Inferior parietal cortex (tissue), 1 donor: ENCODE results near the gene INHBC.
"Not testable (repeated sequence)": the region's sequence is repeated elsewhere in the genome, so short reads cannot be mapped to it uniquely, and the experiment has no call there.

Experiments
- DNase-seq: peaks from one replicate; pipeline ENCODE4 v3.0.0-alpha.2; 2016; ENCODE audit errors: extremely low spot score

INHBC gene

DNA sequence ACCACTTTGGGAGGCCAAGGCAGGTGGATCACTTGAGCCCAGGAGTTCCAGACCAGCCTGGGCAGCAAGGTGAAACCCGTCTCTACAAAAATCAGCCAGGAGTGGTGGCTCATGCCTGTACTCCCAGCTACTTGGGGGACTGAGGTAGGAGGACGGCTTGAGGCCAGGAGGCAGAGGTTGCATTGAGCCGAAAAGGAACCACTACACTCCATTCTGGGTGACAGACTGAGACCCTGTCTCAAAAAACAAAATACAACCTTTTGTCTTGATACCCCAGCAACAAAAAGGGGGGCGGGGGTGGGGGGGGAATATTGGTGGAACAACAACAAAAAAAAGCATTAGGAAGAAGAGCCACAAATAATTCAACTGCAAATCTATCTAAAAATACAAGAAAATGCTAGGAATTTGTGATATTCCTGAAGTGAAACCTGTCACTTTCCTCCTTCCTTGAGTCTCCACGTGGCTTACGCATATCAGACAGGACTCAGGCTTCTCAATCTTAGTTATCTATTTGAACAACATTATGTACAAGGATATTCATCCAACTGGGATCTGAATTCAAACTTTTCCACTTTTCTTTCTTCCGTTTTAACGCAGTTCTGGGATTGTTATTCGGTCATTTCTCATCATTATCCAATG lies 5.0 kb upstream of the INHBC start:
- no peak for DNase-seq

DNA sequence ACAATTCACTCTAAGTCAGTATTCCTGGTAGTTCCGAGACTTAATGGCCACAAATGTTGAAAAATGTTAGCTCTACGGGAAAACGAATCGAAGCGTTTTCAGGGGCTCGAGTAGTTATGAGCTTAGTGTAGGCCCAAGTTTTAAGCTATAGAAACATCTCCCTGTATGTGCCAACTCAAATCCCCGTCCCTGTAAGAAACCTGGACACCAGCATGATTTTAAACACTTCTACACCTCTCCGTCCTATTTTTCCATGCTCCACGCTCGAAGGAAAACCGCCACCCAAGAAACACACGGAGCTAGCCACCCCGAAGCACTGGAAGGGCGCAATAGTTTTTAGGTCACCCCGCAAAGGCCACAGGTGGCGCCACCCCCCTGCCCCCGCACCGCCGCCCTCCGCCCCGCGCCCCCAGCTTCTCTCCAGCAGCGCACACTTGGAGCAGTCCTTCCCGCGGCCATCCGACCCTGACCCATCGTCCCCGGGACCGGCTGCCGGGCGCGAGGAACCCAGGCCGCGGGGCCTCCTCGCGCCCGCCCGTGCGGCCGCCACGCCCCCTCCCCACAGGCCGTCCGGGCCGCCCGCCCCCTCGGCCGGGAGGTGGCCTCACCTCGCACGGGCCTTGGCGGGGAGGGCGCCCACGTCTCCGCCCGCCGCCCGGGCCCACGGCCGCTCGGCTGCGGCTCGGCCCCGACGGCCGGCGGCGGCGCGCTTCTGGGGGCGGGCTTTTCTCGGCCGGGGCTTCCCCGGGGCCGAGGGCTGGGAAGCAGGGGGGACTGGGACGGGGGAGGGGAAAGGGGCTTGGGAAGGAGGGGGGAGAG lies 4.3 kb upstream of the INHBC start:
- peak; percentile 40 for DNase-seq

DNA sequence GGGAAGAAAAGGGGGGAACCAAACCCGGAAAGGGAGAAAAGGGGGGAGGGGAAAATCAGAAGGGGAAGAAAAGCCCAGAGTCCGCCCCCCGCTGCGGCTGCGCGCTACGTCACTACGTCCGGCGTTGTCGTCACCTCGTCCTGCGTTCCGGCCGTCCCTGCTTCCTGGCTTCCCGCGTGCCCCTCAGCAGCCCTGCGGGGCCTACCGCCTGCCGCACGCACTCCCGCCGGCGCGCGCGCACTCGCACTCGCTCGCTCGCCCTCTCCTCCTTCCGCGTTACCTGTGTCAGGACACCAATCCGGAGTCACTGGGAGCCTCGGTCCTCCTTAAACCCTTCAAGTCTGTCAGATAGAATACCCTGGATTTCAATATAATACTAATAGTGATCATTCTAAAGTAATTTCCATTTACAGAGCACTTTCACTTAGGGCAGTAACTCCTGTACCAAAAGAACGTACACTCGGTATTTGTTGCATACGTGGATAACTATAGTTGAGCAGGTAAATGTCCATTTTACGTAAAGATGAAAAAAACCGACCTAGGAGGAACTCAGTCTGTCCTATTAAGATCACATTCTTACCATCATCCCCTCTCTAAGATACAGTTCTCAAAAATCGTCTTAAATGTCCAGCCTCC lies 3.5 kb upstream of the INHBC start, which contains the start of gene R3HDM2:
Gene R3HDM2 (minus strand): TSS at position 113 of the 636 bp plus-strand sequence. CDS start 120,615 bp downstream, outside the sequence.
- DNase-seq = peak; percentile 93

DNA sequence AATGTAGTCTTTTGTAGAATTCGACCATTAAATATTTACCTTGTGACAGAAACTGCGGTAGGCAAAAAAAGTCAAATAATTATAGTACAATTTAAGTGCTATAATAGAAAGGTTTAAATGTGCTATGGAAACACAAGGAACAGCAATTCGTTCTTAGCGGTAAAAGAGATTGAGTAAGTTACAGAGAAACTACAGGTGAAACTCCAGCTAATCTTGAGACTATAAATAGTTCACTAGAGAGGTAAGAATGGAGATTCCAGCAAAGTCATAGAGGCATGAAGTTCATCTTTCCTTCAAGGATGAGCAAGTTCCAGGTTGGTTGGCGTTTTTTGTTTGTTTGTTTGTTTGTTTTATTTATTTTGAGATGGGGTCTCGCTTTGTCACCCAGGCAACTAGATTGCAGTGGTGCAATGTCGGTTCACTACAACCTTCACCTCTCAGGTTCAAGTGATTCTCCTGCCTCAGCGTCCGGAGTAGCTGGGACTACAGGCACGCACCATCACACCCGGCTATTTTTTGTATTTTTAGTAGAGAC lies 2.9 kb upstream of the INHBC start:
- no peak for DNase-seq

DNA sequence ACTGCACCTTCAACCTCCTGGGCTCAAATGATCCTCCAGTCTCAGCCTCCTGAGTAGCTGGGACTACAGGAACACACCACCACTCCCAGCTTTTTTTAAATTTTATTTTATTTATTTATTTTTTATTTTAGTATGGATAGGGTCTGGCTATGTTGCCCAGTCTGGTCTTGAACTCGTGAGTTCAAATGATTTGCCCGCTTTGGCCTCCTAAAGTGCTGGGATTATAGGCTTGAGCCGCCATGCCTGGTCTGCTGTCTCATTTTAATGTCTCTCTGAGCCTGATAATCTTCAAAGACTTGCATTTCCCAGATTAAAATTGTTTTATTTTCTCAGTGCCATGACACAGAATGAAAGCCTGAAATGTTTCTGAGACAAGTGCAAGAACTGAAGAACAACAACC lies 1.2 kb upstream of the INHBC start:
- no peak for DNase-seq

DNA sequence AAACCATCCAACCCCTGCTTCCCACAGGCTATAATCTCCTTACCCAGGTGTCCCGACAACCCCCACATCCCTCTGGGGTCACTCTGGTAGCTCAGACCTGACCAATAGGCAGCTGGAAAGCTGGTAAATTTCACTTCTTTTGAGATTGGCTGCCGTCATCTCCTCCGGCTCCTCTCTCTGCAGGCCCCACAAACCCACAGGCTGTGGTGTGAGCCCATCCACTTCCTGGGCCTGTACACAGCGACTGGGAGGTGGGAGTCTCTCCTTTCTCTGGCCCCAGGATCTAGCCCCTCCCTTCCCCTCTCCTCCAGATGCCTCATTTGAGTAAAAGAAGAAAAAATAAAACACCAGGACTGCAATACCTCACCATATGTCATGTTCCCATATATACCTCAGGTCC lies 709 bp downstream of the INHBC start:
- DNase-seq = no peak

DNA sequence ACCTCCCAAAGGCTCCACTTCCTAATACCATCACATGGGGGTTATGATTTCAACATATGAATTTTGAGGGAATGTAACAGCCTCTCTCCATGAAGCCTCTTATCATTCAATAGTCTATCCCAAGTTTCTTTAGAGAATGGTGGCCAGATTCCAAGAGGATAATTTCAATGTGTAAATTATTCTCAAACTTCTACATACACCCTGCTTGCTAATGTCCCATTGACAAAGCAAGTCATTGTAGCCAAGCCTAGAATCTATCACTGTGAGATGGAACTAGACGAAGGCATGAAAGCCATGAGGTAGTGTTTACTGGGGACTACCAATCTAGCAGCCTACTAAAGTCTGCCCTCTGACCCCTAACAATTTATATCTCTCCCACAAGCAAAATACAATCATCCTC lies 3.8 kb downstream of the INHBC start:
- no peak for DNase-seq

DNA sequence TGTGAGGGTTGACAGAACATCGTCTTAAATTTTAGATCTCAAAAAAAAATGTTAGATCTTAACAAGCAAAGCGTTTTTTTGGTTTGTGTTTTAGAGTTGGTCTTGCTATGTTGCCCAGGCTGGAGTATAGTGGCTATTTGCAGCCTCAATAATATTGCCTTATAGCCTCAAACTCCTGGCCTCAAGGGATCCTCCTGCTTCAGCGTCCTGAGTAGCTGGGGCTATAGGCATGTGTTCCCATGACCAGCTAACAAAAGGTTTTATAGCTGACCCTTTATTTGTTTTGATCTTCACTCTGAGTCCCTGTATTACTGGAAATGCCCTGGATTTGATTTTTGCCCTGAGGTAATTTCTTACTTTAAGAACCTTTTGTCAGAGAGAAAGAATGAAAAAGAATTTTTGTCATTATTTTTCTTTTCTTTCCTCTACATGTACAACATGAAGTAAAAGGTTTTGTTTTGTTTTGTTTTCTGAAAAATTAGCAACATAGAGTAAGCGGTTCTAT lies 5.2 kb downstream of the INHBC start:
- no peak for DNase-seq

DNA sequence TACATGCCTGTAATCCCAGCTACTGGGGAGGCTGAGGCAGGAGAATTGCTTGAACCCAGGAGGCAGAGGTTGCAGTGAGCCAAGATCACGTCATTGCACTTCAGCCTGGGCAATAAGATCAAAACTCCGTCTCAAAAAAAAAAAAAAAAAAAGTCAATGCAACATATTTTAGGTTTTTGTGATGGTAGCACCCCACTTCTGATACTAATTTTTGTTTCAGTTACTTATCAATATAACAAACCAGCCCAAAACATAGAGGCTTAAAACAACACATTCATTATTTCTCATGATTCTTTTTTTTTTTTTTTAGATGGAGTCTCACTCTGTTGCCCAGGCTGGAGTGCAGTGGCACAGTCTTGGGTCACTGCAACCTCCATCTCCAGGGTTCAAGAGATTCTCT lies 6.8 kb downstream of the INHBC start:
- DNase-seq = not testable (repeated sequence)

DNA sequence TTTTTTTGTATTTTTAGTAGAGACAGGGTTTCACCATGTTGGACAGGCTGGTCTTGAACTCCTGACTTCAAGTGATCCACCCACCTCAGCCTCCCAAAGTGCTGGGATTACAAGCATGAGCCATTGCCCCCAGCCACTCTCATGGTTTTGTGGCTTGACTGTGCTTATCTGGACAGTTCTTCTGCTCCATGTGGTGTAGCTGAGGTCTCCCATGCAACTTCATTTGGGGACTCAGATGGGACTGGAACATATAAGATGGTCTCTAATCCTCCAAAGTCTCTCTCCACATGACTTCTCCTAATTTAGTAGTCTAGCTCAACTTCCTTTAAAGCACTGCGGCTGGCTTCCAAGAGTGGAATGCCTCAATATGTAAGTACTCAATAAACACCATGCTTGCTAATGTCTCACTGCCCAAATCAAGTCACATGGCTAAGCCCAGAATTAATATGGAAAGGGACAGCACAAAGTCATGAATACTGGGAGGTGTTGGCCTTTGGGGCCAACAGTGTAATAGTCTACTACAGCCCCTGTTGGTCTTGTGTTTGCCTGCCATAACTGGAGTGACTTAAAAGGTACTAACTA lies 7.4 kb downstream of the INHBC start:
- no peak for DNase-seq

DNA sequence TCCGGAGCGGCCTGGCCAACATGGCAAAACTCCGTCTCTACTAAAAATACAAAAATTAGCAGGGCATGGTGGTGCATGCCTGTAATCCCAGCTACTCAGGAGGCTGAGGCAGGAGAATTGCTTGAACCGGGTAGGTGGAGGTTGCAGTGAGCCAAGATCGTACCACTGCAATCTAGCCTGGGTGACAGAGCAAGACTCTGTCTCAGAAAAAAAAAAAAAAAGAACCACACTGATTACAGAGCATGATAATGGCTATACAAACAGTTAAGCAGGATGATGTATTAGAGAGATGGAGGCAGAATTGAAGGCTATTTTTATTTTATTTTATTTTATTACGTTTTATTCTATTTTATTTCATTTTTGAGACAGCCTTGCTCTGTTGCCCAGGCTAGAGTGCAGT lies 9.8 kb downstream of the INHBC start:
- not testable (repeated sequence) for DNase-seq

DNA sequence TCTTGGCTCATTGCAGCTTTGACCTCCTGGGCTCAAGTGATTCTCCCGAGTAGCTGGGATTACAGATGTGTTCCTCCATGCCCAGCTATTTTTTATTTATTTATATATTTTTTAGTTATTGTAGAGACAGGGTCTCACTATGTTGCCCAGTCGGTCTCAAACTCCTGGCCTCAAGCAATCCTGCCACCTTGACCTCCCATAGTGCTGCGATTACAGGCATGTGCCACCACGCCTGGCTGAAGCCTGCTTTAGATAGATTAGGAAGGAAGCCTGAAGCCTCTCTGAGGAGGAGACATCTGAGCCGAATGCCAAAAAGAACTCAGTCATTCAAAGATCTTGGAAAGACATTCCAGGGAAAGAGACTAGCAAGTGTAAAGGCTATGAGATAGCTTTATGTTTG lies 10.2 kb downstream of the INHBC start:
- DNase-seq = no peak

DNA sequence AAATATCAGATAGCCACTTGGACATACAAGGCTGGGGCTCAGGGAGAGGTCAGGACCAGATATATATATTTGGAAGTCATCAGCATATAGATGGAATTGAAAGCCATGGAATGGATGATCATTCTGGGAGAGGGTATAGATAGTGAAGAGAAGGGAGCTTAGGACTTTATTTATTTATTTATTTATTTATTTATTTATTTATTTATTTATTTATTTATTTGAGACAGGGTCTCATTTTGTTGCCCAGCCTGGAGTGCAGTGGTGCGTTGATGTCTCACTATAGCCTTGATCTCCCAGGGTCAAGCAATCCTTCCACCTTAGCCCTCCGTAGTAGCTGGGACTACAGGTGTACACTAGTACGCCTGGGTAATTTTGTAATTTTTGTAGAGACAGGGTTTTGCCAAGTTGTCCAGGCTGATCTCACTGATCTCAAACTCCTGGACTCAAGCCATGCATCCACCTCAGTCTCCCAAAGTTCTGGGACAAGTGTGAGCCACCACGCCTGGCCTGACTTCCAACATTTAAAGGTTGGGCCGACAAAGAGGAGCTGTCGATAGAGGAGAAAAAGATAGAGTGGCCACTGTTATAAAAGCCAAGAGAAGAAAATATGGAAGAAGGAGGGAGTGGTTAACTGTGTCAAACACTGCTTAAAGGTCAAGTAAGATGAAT lies 11.8 kb downstream of the INHBC start:
- DNase-seq = no peak

DNA sequence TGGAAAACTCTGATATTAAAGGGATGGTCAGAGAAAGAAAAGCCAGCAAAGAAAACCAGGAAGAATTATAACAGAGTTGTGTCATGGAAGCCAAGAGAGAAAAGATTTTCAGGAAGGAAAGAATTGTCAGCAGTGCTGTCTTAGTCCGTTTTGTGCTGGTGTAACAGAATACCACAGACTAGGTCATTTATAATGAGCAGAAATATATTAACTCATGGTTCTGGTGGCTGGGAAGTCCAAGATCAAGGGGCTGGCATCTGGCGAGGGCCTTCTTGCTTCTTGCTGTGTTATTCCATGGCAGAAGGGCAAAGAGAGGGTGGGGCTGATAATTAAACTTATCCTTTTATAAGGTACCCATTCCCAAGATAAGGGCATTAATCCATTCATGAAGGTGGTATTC lies 14.1 kb downstream of the INHBC start:
- no peak for DNase-seq

DNA sequence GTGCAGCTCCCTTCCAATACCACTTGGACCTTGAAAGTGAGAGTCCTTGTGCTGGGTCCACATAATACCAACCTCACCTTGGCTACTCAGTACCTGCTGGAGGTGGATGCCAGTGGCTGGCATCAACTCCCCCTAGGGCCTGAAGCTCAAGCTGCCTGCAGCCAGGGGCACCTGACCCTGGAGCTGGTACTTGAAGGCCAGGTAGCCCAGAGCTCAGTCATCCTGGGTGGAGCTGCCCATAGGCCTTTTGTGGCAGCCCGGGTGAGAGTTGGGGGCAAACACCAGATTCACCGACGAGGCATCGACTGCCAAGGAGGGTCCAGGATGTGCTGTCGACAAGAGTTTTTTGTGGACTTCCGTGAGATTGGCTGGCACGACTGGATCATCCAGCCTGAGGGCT lies 14.8 kb downstream of the INHBC start:
- no peak for DNase-seq

DNA sequence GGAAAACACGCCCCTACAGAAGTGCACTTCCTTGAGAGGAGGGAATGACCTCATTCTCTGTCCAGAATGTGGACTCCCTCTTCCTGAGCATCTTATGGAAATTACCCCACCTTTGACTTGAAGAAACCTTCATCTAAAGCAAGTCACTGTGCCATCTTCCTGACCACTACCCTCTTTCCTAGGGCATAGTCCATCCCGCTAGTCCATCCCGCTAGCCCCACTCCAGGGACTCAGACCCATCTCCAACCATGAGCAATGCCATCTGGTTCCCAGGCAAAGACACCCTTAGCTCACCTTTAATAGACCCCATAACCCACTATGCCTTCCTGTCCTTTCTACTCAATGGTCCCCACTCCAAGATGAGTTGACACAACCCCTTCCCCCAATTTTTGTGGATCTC lies 15.5 kb downstream of the INHBC start:
- DNase-seq = no peak

DNA sequence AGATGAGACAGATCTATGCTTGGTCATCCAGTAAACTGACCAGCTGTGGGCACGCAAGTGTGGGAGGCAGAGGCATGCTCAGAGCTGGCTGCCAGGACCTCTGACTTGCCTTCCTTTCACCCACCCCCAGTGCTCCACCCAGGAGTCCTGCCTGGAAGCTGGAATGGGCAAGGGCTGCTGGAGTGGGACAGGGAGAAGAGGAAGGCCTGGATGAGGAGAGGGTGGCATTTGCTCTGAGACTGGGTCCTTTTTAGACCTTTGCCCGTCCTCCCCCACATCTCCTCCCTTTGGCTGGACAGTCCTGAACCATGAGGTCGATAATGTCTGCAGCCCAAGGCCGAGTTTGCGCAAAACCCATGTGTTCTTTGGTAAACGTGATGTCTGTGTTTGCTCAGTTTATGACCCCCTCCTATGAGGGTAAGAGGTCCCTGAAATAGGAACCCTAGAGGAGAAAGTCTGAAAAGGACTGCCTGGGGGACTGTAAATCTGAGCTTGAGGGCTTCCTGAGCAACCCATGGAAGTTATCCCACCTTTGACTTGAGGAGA lies 16.7 kb downstream of the INHBC start:
- DNase-seq = no peak

DNA sequence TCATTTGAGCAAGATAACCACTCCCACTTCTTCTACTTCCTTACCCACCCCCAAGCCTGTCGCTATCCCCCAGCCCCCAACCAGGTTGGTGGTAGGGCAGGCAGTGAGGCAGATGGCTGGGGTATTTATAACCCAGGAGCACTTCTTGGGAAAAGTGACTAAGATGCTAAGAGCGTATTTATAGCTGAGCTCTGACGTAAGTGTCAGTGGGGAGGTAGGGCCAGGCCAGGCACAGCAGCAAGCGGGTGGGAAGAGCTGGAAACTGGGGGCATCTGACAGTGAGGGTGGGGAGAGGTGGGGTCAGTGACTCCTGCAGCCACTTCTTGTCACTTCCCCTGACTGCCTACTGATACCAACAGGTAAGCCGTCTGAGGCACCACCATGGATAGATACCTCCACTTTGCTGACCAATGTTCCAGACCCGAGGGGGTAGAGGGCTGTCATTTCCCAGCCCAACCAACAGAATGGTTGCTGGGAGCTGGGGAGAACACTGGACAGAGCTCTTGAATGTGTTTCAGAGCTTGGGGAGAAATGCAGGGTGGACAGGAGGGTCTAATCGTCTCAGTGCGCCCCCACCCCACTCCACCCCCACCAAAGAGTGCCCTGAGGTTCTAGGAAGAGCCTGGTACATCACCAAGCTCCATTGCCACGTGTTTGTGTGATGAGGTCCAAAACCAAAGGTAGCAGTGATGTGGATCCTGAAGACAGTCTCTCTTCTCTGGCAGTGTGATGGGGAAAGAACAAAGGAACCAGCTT lies 17.8 kb downstream of the INHBC start:
- peak; percentile 63 for DNase-seq

DNA sequence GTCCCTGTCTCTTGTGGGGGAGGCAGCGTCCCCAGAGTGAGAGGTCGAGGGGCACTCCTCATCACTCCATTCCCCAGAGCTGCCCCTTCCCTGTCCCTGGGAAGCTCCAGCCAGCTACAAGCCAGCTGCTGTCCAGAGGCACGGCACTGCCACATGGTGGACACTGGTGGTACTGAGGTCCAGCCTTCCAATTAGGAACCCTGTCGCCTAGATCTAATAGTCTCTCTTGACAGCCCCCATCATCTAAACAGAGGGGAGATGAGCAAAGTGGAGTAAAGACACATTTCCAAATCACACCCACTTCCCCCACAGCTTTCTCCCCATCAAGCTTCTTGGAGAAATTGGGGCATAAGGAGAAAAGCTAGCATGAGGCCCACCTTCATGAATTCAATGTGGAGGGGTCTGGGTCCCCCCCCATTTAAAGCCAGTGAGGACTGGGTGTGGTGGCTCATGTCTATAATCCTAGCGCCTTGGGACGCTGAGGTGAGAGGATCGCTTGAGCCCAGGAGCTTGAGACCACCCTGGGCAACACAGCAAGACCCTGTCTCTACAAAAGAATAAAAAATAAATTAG lies 18.4 kb downstream of the INHBC start:
- DNase-seq = peak; percentile 83

DNA sequence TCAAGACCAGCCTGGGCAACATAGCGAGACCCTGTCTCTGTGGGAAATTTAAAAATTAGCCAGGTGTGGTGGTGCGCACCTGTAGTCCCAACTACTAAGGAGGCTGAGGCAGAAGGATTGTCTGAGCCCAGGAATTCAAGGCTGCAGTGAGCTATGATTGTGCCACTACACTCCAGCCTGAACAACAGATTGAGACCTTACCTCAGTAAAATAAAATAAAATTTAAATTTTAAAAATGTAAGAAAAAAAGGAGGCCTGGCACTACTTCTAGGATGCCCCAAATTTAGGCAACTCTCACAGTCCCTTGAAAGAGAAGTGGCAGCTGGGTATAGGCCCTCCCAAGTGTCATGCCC lies 19.6 kb downstream of the INHBC start:
- DNase-seq = no peak
